CMK (cell line): Measurements from ENCODE around the gene ATP8B3.

ENCODE experiments used
- DNase-seq: peaks from one replicate; pipeline ENCODE4 v3.0.0-alpha.2; 2010; ENCODE audit warnings: low read depth

The ATP8B3 gene

GRCh38 chr19:1791879-1792278, 20.2 kb downstream of the ATP8B3 start:
- no peak for DNase-seq

DNA sequence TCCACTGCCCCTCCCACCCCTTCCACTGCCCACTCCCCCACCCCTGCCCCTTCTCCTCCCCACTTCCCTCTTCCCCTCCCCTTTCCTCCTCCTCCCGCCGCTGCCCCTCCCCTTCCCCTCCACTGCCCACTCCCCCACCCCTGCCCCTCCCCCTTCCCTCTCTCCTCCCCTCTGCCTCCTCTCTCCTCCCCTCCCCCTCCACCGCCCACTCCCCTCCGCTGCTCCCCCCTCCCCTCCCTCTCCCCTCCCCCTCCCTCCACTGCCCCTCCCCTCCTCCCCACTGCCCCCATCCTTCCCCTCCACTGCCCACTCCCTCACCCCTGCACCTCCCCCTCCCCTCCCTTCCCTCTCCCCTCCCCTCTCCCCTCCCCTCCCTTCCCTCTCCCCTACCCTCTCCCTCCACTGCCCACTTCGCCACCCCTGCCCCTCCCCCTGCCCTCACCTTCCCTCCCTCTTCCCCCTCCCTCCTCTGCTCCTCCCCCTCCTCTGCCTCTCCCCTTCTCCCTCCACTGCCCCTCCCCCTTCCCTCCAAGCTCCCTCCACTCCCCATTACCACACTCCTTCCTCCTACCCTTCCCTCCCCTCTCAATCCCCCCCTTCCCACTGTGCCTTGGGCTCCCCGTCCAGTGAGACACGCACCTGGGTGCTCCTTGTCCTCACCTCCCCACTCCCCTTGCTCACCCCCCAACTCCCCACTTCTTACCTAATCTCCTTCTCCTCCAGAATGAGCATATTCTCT, 21.9 kb downstream of the ATP8B3 start:
- DNase-seq: no peak

DNA sequence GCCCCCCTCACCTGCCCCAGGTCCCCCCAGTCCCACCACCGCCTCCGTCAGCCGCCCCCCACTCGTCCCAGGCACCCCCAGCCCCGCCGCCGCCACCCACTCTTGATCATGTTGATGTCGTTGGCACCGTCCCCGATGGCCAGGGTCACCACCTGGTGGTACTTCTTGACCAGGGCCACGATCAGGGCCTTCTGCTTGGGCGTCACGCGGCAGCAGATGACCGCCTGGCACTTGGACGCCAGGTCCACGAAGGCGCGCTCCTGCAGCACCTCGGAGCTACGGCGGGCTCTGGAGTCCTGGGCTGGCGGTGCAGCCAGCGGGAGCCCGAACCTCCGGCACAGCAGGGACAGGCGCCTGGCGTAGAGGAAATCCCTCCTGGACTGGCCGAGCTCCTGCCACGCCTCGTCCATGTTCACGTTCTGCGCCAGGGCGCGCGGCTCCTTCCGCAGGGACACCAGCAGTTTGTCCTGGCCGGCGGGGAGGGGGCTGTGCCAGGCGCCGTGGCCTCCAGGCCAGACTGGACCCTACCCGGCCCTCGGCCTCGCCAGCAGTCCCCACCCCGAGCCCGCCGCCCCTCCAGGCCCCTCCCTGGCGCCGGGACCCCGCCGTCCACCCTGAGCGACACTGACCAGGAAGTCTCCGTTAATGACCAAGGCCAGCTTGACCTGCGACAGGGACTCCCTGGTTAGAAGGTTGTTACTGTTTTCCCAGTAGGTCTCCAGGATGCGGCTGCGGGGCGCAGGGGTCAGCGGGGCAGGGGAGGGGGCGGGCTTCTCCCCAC, 22.6 kb downstream of the ATP8B3 start:
- DNase-seq: no peak

DNA sequence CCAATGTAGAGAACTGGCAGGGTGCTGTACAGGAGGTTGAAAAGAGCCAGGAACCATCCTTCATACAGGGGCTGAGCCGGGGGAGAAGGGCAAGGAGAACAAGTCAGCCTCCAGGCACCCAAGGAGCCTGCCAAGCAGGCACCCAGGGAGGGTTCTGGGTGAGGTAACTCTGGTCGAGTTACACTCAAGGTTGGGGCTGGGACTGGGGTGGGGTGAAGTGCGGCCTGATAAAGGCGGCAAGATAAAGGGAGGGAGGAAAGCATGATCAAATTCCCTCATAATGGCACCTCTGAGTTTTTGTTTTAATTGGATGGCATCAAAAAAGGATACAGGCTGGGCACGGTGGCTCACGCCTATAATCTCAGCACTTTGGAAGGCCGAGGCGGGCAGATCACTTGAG, 25.0 kb downstream of the ATP8B3 start:
- DNase-seq: no peak

- DNase-seq: no peak
Observed at GRCh38 chr19:1786668-1787067, 25.4 kb downstream of the ATP8B3 start.

GRCh38 chr19:1785310-1785709, 26.8 kb downstream of the ATP8B3 start:
- DNase-seq: no peak

DNA sequence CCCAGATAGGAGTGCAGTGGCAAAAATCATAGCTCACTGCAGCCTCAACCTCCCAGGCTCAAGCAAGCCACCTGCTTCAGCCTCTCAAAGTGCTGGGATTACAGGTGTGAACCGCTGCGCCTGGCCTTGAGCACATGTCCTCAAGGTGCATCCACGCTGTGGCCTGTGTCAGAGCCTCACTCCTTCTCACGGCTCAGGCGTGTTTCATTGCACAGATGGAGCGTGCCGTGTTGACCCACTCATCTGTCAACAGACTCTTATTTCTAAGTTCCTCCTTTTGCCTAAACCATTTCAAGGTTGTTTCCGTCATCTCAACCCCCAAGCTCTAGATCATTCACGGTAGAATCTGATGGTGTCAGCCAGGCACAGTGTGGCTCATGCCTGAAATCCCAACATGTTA, 28.2 kb downstream of the ATP8B3 start:
- DNase-seq: no peak

DNA sequence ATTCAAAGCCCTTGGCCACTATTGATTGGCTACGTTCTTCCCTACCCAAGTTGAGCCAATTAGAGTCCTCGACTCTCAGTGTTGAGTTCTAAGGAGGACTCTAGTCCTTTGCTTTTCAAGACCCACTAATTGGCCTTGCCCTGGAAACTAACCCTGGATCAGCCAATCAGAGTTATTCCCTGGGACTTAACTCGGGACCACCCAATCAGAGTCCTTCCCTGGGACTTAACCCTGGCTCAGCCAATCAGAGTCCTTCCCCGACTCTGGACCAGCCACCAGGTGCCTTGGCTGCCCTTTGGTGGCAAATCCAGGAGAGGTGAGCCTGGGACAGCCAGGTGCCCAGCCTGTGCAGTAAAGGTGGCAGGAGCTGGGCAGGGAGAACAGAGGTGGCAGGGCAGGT, 28.7 kb downstream of the ATP8B3 start:
- no peak for DNase-seq

DNA sequence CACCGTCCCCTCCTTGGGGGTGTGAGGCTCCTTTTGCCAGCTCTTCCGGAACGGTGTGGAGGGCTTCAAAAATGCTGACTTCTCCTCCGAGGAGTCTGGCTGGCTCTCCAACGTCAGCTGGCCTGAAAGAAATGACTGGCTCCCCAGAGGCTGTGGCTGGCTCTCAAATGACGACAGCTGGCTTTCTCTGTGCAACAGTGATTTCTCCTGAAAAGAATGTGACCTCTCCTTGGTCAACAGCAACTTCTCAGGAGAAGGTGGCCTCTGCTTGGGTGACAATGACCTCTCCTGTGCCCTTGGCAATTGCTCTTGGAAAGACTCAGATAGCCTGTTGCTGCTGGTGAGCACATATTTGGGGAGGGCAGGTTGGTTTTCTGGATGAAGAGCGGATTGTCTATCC, 29.6 kb downstream of the ATP8B3 start:
- no peak for DNase-seq

DNA sequence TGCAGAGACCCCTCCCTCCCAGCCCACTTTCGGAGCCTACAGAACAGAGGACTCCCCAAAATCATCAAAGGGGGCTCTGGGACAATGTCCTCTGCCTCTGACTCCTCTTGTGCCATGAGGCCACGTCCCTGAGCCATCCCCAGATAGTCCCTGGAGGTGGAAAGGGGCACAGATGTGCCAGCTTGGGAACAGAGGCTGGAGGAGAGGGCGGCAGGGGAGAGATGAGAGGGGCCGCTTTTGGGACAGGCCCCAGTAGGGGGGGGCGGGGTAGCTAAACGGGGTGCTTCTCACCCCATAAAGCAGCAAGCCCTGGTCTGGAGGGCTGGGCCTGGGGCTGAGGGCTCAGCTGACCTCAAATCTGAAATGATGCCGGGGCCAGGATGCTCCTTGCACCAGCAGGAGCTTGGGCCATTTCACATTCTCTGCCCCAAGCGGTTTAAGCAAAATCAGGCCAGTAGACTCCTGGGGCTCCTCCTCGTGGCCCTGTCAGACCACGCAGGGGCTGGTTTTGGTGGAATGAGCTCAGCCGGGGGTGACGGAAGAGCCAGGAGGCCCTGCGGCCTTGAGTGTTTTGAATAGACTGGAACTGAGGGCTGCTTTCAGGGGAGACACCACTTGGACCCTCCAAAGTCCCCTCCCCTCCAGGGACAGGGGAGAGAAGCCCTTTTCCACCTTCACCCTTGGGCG, 31.7 kb downstream of the ATP8B3 start:
- no peak for DNase-seq

GRCh38 chr19:1779574-1779973, 32.5 kb downstream of the ATP8B3 start:
- DNase-seq: no peak

- DNase-seq: no peak
Observed at GRCh38 chr19:1777149-1777548, 34.9 kb downstream of the ATP8B3 start.

DNA sequence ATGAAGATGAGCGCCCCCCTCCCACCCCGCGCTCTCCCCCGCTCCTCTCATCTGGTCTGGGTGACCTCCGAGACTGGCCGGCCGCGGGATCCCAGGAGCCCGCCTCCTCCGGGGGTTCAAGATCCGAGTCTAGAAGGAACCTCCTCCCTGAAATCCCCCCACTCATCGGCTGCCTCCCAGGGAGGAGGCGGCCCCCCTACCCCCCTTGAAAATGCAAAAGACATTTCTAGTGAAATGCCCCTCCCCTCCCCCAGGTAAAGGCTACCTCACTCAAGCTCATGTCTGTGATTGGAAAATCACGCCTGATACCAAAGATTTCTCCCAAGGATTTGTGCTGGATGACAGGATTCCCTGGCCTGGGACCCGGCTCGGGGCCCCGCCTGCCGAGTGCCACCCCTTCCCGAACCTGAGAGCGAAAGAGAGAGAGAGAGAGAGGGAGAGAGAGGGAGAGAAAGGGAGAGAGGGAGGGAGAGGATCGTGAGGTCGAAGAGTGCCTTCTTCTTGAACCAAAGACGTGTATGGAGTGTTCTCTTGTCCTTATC, 35.4 kb downstream of the ATP8B3 start:
- no peak for DNase-seq

DNA sequence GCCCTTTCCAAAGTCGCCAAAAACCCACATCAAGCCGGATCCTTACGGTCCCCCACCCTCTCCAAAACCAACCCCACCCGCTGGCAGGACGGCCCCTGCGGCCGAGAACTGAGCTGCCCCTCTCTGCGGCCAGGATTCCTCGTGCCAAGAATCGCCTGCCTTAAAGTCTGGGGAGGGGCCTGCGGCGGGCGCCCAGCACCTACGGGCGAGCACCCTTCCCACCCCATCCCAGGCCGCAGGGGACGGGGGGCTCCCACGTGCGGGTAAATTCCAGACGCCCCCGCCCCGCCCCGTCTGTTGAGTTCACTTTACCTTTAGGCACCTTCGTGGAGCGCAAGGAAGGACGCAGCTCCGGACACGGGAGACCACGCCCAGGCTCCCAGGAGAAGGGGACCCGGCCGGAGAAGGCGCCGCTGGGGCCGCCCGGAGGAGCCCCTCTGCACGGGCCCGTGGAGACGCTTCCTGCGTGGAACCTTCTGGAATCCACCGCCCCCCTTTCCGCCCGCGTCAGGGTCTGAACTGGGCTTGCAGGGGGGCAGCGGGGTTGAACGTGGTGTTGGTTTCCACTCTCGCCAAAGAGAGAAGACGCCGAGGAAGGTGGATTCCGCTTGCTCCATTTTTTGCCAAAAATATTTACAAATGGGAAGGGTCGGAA, 36.0 kb downstream of the ATP8B3 start:
- DNase-seq: no peak

- DNase-seq: no peak
Observed at GRCh38 chr19:1774989-1775772, 36.9 kb downstream of the ATP8B3 start.

DNA sequence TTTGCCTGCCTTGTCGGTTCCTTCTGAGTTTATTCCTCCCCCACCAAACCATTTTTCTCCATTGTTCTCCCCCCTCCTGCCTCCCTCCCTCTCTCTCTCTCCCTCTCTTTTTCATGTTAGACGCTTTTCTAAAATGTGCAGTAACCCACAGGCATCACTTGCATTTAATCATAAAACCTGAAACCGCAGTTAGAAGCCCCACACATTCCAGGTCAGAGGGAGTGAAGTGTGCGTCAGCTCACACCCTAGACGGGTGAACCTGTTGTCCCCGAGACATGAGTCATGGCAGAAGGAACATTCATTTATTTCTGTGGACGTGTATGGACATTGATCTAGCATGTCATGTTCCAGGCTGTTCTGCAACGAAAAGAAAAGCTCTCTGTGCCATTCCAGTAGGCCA, 38.9 kb downstream of the ATP8B3 start:
- DNase-seq: no peak

GRCh38 chr19:1770866-1771576, 41.1 kb downstream of the ATP8B3 start:
- no peak for DNase-seq

GRCh38 chr19:1769645-1769985, 42.5 kb downstream of the ATP8B3 start:
- no peak for DNase-seq

DNA sequence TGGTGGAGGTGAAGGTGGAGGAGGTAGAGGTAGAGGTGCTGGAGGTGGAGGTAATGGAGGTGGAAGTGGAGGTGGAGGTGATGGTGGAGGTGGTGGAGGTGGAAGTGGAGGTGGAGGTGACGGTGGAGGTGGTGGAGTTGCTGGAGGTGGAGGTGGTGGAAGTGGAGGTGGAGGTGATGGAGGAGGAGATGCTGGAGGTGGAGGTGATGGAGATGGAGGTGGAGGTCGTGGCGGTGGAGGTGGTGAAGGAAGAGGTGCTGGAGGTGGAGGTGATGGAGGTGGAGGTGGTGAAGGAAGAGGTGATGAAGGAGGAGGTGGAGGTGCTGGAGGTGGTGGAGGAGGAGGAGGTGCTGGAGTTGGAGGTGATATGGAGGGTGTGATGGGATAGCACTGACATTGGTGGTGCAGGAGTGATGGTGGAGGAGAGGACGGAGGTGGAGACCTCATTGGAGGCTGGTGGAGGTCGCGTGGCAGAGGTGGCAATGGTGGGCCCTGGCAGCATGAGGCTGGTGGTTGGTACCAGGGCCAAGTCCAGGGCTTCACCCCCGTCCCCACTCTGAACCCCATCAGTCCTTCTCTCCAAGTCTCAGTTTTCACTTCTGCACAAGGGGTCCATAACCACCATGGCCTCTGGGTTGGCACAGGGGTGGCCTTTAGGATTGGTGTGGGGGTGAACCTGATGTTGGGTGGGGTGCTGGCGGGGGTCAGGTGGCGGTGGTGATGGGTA, 43.0 kb downstream of the ATP8B3 start:
- DNase-seq: no peak

DNA sequence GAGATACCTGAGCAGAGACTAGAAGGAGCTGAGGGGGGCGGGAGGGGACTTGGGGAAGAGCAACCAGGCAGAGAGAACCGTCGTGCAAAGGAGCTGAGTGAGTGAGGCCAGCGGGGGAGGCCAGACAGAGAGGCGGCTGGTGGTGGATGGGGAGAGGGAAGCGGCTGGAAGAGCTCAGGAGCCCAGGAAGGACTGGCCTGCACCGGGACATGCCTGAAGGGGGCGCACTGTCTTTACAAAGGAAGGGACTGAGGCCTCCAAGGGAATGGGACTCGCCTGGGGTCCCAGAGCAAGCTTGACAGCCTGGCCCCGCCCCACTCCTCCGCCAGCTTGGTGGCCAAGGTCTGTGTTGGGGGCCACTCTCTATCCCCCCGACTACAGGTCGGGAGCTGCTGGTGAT, 43.8 kb downstream of the ATP8B3 start:
- DNase-seq: no peak
